Measurements from ENCODE around the gene ADGRE2.

DNA sequence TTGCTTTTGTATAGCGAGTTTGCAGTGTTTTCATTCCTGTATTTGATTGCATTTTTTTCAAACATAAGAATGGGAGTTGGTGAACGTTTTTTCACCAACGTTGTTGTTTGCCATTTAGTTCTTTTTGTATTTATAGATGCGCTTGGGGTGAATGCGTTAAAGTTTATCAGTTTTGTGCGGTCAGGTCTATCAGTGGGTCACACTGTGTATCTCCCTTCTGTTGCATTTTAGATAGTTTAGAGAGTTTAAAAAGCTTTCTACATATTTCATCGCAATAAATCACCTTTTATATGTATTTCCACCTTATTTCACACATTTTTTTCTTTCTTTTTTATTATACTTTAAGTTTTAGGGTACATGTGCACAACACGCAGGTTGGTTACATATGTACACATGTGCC is 40.2 kb upstream of the ADGRE2 start:
- TF ChIP-seq SUZ12 (IDR thresholded peaks at IDR 0.05; ENCODE audit: extremely low read depth, insufficient read depth, insufficient read length) (no peak), YY1 (IDR thresholded peaks at IDR 0.05; ENCODE audit: insufficient read depth, insufficient read length) (no peak)
